Large intestine (tissue), 3 donors: ENCODE results near the gene TAS2R13. TPM values are rescaled to one million over a fixed set of nuclear protein-coding genes. Genes with fewer than 3 reads are reported as not detected.

Experiments
- DNase-seq, 2 donors: peaks; one replicate each; pipeline versions ENCODE4 v3.0.0 to v3.0.0-alpha.2; 2013
- H3K27ac ChIP-seq: one replicate; pipeline ENCODE4 v1.5.1; 2013; ENCODE audit warnings: low read length
- H3K27me3 ChIP-seq: 2 replicates; pipeline ENCODE4 v1.6.1; 2013; ENCODE audit warnings: low read length; ENCODE audit not compliant: control insufficient read depth, insufficient read depth
- H3K36me3 ChIP-seq: 2 replicates; pipeline ENCODE4 v1.6.1; 2013; ENCODE audit warnings: low read length; ENCODE audit not compliant: control insufficient read depth, insufficient read depth
- H3K4me1 ChIP-seq: one replicate; pipeline ENCODE4 v1.6.1; 2013; ENCODE audit warnings: low read length; ENCODE audit not compliant: control insufficient read depth, insufficient read depth
- H3K4me3 ChIP-seq: one replicate; pipeline ENCODE4 v1.5.1; 2013; ENCODE audit warnings: low read length
- H3K9me3 ChIP-seq: one replicate; pipeline ENCODE4 v1.6.1; 2013; ENCODE audit warnings: mild to moderate bottlenecking, low read depth, low read length, moderate library complexity; ENCODE audit not compliant: control insufficient read depth
- WGBS: methylation state at CpG from one replicate; pipeline ENCODE4 v1.1.5; 2013; ENCODE audit warnings: low lambda C conversion rate; ENCODE audit not compliant: insufficient coverage; 5-methylcytosine and 5-hydroxymethylcytosine counted together
- polyA plus RNA-seq: library from polyadenylated mRNA; unstranded; fragments of 120-200 nt; gene quantifications from one replicate; pipeline ENCODE4 v1.2.1, GENCODE V29; 2013

TAS2R13 gene
- polyA plus RNA-seq, 1 donor: 0.03 TPM

- no CpG with 5 or more reads among the region's 5 CpGs for WGBS
- no peak for DNase-seq
- no peak overlapping the region for H3K27ac ChIP-seq
- H3K36me3 ChIP-seq: no peaks in the 10 kb centered on the region
- no peaks in the 10 kb centered on the region for H3K4me1 ChIP-seq
- H3K4me3 ChIP-seq: no peak overlapping the region
- no peaks in the 10 kb centered on the region for H3K9me3 ChIP-seq
- H3K27me3 ChIP-seq: no peaks in the 10 kb centered on the region
These were observed 16.9 kb upstream of the TAS2R13 start for GRCh38 chr12:10926269-10926668.

- Histone ChIP-seq H3K27ac (no peak overlapping the region), H3K36me3 (no peaks in the 10 kb centered on the region), H3K4me1 (no peaks in the 10 kb centered on the region), H3K4me3 (no peak overlapping the region), H3K9me3 (no peaks in the 10 kb centered on the region), H3K27me3 (no peaks in the 10 kb centered on the region)
- DNase-seq: no peak
- 86% methylated on average over 1 of the region's 1 CpG for WGBS
These were observed 10.4 kb upstream of the TAS2R13 start for GRCh38 chr12:10919809-10920208.

DNA sequence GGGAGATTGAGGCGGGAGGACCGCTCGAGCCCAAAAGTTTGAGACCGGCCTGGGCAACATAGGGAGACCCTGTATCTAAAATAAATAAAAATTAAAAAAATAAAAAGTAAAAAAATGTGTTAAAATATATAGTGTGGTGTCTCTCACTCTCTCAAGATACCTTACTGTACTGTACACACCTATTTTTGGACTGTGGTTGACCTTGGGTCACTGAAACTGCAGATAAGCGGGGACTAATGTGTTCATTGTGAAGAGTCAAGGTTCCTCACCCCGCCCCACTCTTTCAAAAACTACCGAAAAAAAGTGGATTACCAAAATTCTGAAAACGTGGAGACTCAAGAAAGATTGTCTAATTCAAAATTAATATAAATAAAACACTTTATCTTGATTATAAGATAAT, 1.0 kb upstream of the TAS2R13 start:
- 86% methylated on average over 6 of the region's 8 CpGs for WGBS
- Histone ChIP-seq H3K4me1 (no peaks in the 10 kb centered on the region), H3K27me3 (no peaks in the 10 kb centered on the region), H3K4me3 (no peak overlapping the region), H3K36me3 (no peaks in the 10 kb centered on the region), H3K27ac (no peak overlapping the region), H3K9me3 (no peaks in the 10 kb centered on the region)
- DNase-seq: no peak

DNA sequence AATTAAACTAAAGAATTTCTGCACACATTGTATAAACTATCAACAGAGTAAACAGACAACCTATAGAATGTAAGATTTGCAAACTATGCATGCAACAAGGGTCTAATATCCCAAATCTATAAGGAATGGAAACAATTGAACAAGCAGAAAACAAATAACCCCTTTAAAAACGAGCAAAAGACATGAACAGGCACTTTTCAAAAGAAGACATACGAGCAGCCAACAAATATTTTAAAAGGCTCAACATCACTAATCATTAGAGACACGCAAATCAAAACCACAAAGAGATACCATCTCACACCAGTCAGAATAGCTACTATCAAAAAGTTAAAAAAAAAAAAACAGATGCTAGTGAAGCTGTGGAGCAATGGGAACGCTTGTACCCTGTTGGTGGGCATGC, 4.7 kb downstream of the TAS2R13 start:
- H3K4me3 ChIP-seq: no peak overlapping the region
- 100% methylated on average over 2 of the region's 4 CpGs for WGBS
- no peaks in the 10 kb centered on the region for H3K36me3 ChIP-seq
- H3K9me3 ChIP-seq: peaks cover 17% of the 10 kb centered on the region
- no peaks in the 10 kb centered on the region for H3K4me1 ChIP-seq
- no peak overlapping the region for H3K27ac ChIP-seq
- DNase-seq: no peak
- H3K27me3 ChIP-seq: no peaks in the 10 kb centered on the region

- H3K4me3 ChIP-seq: no peak overlapping the region
- WGBS: 100% methylated on average over 1 of the region's 1 CpG
These were observed 7.9 kb downstream of the TAS2R13 start for GRCh38 chr12:10901427-10901826.

GRCh38 chr12:10900972-10901371, 8.4 kb downstream of the TAS2R13 start:
- Histone ChIP-seq H3K9me3 (peaks cover 17% of the 10 kb centered on the region), H3K4me1 (no peaks in the 10 kb centered on the region), H3K4me3 (no peak overlapping the region), H3K27me3 (no peaks in the 10 kb centered on the region), H3K36me3 (no peaks in the 10 kb centered on the region), H3K27ac (no peak overlapping the region)
- no peak for DNase-seq
- no CpG with 5 or more reads among the region's 1 CpG for WGBS

More at GRCh38 chr12:10901427-10901826, 7.9 kb downstream of the TAS2R13 start:
- no peaks in the 10 kb centered on the region for H3K4me1 ChIP-seq
- no peaks in the 10 kb centered on the region for H3K36me3 ChIP-seq
- peaks cover 17% of the 10 kb centered on the region for H3K9me3 ChIP-seq
- DNase-seq: no peak
- H3K27me3 ChIP-seq: no peaks in the 10 kb centered on the region
- H3K27ac ChIP-seq: no peak overlapping the region

DNA sequence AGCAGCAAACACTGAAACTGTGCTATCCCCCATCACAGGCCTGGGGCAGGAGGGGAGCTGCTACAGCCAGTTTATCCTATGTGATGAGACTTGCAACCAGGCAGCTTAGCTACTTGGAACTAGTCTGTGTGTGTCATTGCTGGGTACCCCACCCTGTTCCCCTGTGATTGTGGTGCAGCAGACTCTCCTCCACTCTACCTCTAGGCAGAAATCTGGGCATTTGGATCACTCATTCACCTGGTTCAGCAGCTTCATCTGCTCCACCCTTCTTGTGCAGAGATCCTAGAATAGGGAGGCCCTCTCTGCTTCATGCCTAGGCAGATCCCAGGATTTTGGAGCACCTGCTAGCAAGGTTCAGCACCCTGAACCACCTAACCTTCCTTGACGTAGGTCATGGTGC, 8.8 kb downstream of the TAS2R13 start:
- no peak for DNase-seq
- no peaks in the 10 kb centered on the region for H3K27me3 ChIP-seq
- no peaks in the 10 kb centered on the region for H3K4me1 ChIP-seq
- peaks cover 17% of the 10 kb centered on the region for H3K9me3 ChIP-seq
- no peak overlapping the region for H3K27ac ChIP-seq
- no peak overlapping the region for H3K4me3 ChIP-seq
- no peaks in the 10 kb centered on the region for H3K36me3 ChIP-seq
- no CpG with 5 or more reads among the region's 1 CpG for WGBS

GRCh38 chr12:10896854-10897253, 12.5 kb downstream of the TAS2R13 start:
- no peak for DNase-seq
- no peak overlapping the region for H3K4me3 ChIP-seq

GRCh38 chr12:10891937-10892336, 17.4 kb downstream of the TAS2R13 start:
- Histone ChIP-seq H3K9me3 (peaks cover 3% of the 10 kb centered on the region), H3K4me1 (peaks cover 18% of the 10 kb centered on the region), H3K4me3 (no peak overlapping the region), H3K27ac (peak overlapping the region; percentile 26), H3K36me3 (no peaks in the 10 kb centered on the region), H3K27me3 (no peaks in the 10 kb centered on the region)
- peak; percentile 61 to 85 for DNase-seq
- WGBS: no CpG with 5 or more reads among the region's 2 CpGs

More at GRCh38 chr12:10896854-10897253, 12.5 kb downstream of the TAS2R13 start:
- Histone ChIP-seq H3K9me3 (no peaks in the 10 kb centered on the region), H3K4me1 (peaks cover 7% of the 10 kb centered on the region), H3K27ac (no peak overlapping the region), H3K36me3 (no peaks in the 10 kb centered on the region), H3K27me3 (no peaks in the 10 kb centered on the region)
- WGBS: no CpG with 5 or more reads among the region's 5 CpGs

DNA sequence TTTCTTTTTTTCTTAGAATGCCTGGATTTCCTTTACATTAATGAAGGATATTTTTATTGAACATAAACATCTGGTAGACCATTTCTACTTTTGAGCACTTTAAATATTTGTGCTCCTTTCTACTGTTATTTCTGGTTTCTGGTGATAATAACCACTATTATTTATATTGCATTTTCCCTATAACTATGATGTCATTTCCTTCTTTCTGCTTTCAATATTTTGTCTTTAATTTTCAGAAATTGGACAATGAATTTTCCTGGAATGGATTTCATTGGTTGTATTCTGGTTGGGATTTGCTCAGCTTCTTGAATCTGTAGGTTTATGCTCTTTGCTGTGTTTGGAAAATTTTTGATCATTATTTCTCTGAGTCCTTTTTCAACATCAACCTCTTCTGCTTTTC, 20.1 kb downstream of the TAS2R13 start:
- Histone ChIP-seq H3K27me3 (no peaks in the 10 kb centered on the region), H3K36me3 (no peaks in the 10 kb centered on the region), H3K4me3 (no peak overlapping the region), H3K9me3 (peaks cover 3% of the 10 kb centered on the region), H3K4me1 (peaks cover 18% of the 10 kb centered on the region), H3K27ac (no peak overlapping the region)
- no peak for DNase-seq

DNA sequence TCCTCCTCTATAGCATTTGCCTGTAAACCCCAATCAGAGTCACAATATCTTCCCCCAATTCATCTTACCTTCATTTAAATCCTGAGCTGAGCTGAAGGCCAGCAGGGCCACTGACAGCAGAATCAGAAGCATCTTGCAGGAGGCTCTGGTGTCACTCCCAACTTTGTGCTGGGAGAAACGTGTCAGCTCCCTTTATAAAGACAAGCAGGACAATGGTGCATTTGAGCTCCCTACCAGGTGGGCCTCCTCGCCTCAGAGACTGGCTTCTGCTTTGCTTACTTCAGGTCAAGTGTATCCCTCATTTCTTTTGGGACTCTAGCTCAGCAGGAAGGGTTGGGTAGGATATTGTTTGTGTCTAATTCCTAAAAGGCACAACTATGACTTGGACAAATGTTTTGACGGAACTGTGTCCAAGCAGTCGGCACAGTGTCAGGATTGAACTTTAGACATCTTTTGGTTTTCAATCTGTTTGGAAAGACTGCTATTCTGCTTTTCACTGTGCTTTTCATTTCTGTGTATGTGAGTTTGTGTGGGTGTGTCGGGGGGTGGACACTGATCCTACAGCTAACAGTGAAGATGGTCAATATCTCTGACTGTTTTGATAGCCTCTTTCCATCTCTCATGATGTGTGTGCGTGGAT, 25.2 kb downstream of the TAS2R13 start, which contains the start of gene PRH1:
Gene PRH1, minus strand, starts transcription at position 170 of the 640 bp plus-strand sequence. Its CDS starts 38 bp downstream, at position 132.
- H3K27me3 ChIP-seq: no peaks in the 10 kb centered on the region
- WGBS: no CpG with 5 or more reads among the region's 6 CpGs
- H3K9me3 ChIP-seq: no peaks in the 10 kb centered on the region
- no peaks in the 10 kb centered on the region for H3K4me1 ChIP-seq
- H3K4me3 ChIP-seq: no peak within 1 kb of the TSS
- DNase-seq: no peak
- H3K27ac ChIP-seq: no peak within 1 kb of the TSS
- no peaks in the 10 kb centered on the region for H3K36me3 ChIP-seq
